Muscle layer of colon (tissue), 2 donors: ENCODE results near the gene CAPN5.
"Not testable (repeated sequence)": the region's sequence is repeated elsewhere in the genome, so short reads cannot be mapped to it uniquely, and the experiment has no call there.

Experiments
- H3K27ac ChIP-seq: one replicate; pipeline ENCODE4 v1.7.0; 2013; ENCODE audit warnings: low read depth, mild to moderate bottlenecking, low read length, moderate library complexity
- H3K27me3 ChIP-seq, 2 donors: one replicate each; pipeline ENCODE4 v1.7.0; 2013; ENCODE audit warnings: low read length in 2 of 2, mild to moderate bottlenecking in 2 of 2; ENCODE audit not compliant: insufficient read depth in 2 of 2, control insufficient read depth in 1 of 2
- H3K36me3 ChIP-seq: one replicate; pipeline ENCODE4 v1.7.0; 2013; ENCODE audit warnings: mild to moderate bottlenecking, low read length; ENCODE audit not compliant: insufficient read depth
- H3K4me1 ChIP-seq: one replicate; pipeline ENCODE4 v1.7.0; 2013; ENCODE audit warnings: mild to moderate bottlenecking, low read length; ENCODE audit not compliant: insufficient read depth
- H3K4me3 ChIP-seq, 2 donors: one replicate each; pipeline ENCODE4 v1.7.0; 2013; ENCODE audit warnings: low read length in 2 of 2, low read depth in 1 of 2, mild to moderate bottlenecking in 1 of 2, moderate library complexity in 1 of 2
- H3K9ac ChIP-seq: one replicate; pipeline ENCODE4 v1.7.0; 2013; ENCODE audit warnings: low read length
- H3K9me3 ChIP-seq: one replicate; pipeline ENCODE4 v1.7.0; 2013; ENCODE audit warnings: mild to moderate bottlenecking, low read length
- donor health status: abdominal sarcoma.
- donor health status: Adenocarcinoma of cecum.

The CAPN5 gene

DNA sequence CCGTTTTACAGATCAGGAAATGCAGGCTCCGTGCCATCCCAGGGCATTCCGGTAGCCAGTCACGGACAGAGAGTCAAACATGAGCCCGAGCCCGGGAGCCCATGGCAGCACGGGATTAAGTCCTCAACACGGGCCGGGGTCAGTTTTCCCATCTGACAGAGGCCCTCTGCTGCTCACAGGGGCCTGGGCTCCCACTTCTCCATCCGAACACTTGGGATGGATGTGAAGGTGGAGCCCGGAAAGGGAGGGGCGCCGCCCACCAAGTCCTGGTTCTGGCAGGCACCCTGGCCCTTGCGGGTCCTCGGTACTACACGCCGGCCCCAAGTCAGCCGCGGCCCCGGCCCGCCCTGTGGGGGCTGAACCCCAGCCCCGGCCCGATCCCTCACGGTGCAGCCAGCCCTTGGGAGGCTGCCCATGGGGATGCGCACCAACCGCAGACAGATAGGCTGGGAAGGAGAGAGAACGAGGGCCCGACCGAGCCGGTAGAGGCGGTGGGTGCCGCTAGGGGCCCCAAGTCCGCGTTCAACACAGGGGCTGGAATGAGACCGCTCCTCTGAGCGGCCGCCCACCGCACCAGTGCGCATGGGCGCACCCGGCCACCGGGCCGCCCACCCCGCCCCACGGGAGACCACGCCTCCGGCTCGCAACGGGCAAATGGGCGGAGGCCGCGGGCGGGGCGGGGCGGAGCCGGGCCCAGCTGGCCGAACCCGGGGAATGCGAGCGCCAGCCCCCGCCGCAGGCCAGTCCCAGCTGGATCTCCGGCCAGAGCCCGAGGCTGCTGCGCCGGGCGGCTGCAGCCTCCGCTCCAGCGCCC is at the start of gene CAPN5:
Gene CAPN5, plus strand, starts transcription at position 743 of the 814 bp plus-strand sequence. CDS start 17,916 bp downstream, outside the sequence.
- H3K27me3 ChIP-seq, result no peaks in the 10 kb centered on the region
- H3K4me3 ChIP-seq, result peak within 1 kb of the TSS; percentile 79 to 92
- peak within 1 kb of the TSS; percentile 71 for H3K9ac ChIP-seq
- no peaks in the 10 kb centered on the region for H3K36me3 ChIP-seq
- peak within 1 kb of the TSS; percentile 89 for H3K27ac ChIP-seq
- no peaks in the 10 kb centered on the region for H3K9me3 ChIP-seq
- peaks cover 23% of the 10 kb centered on the region for H3K4me1 ChIP-seq

DNA sequence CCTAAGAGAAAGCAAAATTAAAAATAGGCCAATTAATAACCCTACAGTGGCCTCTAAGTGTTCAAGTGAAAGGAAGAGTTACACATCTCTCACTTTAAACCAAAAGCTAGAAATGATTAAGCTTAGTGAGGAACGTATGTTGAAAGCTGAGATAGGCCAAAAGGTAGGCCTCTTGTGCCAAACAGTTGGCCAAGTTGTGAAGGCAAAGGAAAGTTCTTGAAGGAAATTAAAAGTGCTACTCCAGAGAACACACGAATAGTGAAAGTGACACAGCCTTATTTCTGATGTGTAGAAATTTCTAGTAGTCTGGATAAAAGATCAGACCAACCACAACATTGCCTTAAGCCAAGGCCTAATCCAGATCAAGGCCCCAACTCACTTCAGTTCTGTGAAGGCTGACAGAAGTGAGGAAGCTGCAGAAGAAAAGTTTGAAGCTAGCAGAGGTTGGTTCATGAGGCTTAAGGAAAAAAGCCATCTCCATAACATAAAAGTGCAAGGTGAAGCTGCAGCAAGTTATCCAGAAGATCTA is 48.3 kb upstream of the CAPN5 start:
- not testable (repeated sequence) for H3K36me3 ChIP-seq, H3K4me1 ChIP-seq, H3K27me3 ChIP-seq, H3K9me3 ChIP-seq, H3K4me3 ChIP-seq, H3K27ac ChIP-seq, H3K9ac ChIP-seq

DNA sequence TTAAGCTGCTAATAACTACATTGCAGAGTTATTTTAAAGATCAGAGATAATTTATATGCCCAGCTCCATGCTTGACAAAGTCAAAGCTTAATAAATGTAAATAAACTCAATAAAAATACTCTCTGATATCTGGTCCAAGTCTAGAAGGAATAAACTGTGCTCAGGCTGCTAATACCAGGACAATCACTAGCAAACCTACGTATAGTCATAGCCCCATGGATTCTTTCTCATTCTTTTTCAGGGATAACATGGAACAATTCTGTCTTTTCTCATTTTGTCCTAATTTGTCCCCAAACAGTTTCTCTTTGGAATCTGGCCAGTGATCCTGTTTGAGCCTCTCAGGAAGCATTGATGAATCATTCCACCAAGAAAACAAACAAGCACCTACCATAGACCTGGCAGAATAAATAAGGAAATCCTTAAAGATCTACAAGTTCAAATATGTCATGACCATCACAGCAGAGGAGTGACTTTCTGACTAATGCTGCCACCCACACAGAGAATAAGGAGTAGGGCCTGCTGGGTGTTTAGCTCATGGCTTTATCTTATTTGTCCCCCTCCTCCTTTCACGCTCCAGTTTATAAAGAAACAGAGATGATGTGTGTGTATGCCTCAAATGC is 46.7 kb upstream of the CAPN5 start:
- no peak overlapping the region for H3K27ac ChIP-seq
- H3K9me3 ChIP-seq, result no peaks in the 10 kb centered on the region
- H3K36me3 ChIP-seq, result no peaks in the 10 kb centered on the region

DNA sequence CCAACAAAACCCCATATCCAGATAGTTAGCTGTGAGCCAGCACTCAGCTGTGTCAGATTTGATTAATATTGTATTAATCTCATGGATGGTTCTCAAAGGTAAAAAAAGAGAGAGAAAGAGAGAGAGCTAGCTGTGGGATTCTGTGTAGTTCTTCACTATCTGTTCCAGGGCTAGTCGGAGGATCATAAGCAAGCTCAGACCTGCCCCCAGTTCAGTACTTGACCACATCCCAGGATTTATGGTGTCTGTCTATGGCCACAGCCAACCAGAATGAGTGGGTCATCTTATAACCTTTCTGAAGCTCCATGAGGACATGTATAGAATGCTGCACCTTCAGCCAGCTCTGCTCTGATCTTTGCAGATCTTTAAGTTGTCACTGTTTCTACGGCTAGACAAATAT is 46.0 kb upstream of the CAPN5 start:
- no peaks in the 10 kb centered on the region for H3K36me3 ChIP-seq
- H3K27ac ChIP-seq, result no peak overlapping the region
- no peak overlapping the region for H3K4me3 ChIP-seq
- no peaks in the 10 kb centered on the region for H3K4me1 ChIP-seq
- no peak overlapping the region for H3K9ac ChIP-seq
- H3K27me3 ChIP-seq, result no peaks in the 10 kb centered on the region
- no peaks in the 10 kb centered on the region for H3K9me3 ChIP-seq

More for the DNA sequence above, 46.7 kb upstream of the CAPN5 start:
- H3K4me3 ChIP-seq, result no peak overlapping the region
- H3K27me3 ChIP-seq, result no peaks in the 10 kb centered on the region
- H3K4me1 ChIP-seq, result no peaks in the 10 kb centered on the region
- H3K9ac ChIP-seq, result no peak overlapping the region

DNA sequence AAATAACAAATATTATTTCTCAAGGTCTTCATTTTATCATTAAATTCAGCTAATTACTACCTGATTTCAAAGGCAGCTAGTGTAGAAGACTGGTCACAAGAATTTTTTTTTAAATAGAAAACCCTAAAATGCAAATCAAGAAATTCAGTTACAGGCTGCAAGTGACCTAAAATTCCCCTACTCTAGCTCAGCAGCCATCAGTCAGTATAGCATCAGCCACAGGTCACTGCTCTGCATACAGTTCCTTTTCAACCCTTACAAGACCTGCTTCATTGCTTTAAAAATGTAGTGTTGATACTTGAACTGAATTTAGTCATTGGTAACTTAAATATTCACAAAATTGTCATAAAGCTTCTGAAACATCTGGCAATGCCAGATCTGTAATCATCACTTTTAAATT is 42.0 kb upstream of the CAPN5 start:
- Histone ChIP-seq H3K27ac (no peak overlapping the region), H3K36me3 (no peaks in the 10 kb centered on the region), H3K4me1 (no peaks in the 10 kb centered on the region), H3K9me3 (no peaks in the 10 kb centered on the region), H3K9ac (no peak overlapping the region), H3K27me3 (peaks cover 0 to 6% of the 10 kb centered on the region in 2 donors), H3K4me3 (no peak overlapping the region)

DNA sequence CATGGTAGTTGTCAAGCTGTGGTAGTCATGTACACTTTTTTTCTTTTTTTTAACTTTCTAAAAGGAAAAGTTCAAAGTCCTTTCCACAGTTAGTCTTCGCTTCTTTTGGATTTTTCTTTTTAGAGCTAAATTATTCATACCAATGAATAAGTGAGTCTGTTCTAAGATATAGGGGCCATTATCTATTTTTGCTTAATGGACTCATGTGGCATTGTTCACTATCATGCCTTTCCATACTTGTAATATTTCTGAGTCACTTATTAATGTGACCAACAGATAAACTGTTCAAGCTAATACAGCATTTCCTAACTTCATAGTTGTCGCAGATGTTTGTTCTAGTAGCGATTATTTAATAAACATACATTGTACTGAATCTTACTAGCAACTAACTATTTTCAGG is 40.5 kb upstream of the CAPN5 start:
- Histone ChIP-seq H3K27me3 (peaks cover 8 to 16% of the 10 kb centered on the region in 2 donors), H3K9ac (no peak overlapping the region), H3K4me1 (no peaks in the 10 kb centered on the region), H3K36me3 (no peaks in the 10 kb centered on the region), H3K9me3 (no peaks in the 10 kb centered on the region), H3K27ac (no peak overlapping the region), H3K4me3 (no peak overlapping the region)

DNA sequence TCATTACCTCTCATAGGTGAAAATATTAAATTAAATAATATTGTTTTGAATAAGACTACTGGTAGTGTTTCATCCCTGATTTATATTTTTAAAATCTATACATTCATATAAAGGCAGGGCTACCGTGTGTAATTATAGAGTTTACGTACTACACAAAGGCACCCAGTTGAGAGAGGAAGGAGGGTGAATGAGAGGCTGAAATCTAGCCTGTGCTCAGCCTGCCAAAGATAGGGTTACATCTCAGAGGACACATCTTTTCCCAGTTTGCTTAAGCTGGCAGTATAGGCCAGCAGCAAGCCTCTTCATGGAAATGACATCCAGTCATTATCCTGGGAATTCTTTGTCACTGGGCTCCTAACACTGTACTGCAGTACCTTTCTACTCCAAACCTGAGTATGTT is 40.0 kb upstream of the CAPN5 start:
- Histone ChIP-seq H3K4me3 (no peak overlapping the region), H3K9me3 (no peaks in the 10 kb centered on the region), H3K36me3 (no peaks in the 10 kb centered on the region), H3K4me1 (no peaks in the 10 kb centered on the region), H3K27ac (no peak overlapping the region), H3K27me3 (peaks cover 11 to 16% of the 10 kb centered on the region in 2 donors), H3K9ac (no peak overlapping the region)

DNA sequence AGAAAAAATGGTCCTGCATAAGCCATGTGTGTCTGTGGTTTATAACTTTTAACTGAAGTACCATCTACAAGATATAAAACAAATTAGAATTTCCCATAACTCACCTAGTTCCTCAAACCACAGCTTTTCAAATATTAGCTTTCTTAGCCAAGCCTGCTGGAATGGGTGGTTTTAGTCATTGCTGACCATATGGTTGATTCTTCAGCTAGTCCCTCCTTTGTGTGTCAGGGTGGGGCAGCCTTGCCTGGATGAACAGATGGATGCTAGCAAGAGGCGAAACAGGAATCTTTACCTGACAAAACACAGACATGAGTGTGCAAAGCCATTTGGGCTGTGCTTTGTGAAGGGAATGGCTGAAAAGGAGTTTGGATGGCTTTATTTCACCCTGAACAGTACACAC is 39.5 kb upstream of the CAPN5 start:
- peaks cover 11 to 16% of the 10 kb centered on the region in 2 donors for H3K27me3 ChIP-seq
- no peak overlapping the region for H3K9ac ChIP-seq
- H3K27ac ChIP-seq, result no peak overlapping the region
- no peaks in the 10 kb centered on the region for H3K4me1 ChIP-seq
- no peaks in the 10 kb centered on the region for H3K9me3 ChIP-seq
- H3K4me3 ChIP-seq, result no peak overlapping the region
- no peaks in the 10 kb centered on the region for H3K36me3 ChIP-seq

DNA sequence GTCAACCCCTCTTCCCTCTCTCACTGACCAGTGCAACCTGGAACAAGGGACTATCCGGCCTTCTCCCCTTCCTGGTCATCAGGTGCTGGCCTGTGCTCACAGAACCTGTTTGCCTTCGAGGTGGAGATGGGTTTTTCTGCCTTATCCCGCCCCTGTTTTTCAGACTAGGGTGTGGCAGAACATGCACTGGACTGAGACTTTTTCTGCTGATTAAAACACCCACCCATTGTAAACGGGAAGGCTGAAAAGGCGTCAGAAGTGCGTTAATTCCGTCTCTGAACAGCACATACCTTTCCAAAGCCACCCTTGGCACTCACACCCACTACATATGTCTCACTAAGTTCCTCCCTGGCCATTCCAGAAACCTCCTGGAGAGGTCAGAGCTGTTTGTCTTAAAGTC is 36.9 kb upstream of the CAPN5 start:
- no peak overlapping the region for H3K9ac ChIP-seq
- H3K4me1 ChIP-seq, result no peaks in the 10 kb centered on the region
- no peak overlapping the region for H3K27ac ChIP-seq
- peaks cover 11 to 16% of the 10 kb centered on the region in 2 donors for H3K27me3 ChIP-seq
- no peak overlapping the region for H3K4me3 ChIP-seq
- no peaks in the 10 kb centered on the region for H3K9me3 ChIP-seq
- H3K36me3 ChIP-seq, result no peaks in the 10 kb centered on the region

DNA sequence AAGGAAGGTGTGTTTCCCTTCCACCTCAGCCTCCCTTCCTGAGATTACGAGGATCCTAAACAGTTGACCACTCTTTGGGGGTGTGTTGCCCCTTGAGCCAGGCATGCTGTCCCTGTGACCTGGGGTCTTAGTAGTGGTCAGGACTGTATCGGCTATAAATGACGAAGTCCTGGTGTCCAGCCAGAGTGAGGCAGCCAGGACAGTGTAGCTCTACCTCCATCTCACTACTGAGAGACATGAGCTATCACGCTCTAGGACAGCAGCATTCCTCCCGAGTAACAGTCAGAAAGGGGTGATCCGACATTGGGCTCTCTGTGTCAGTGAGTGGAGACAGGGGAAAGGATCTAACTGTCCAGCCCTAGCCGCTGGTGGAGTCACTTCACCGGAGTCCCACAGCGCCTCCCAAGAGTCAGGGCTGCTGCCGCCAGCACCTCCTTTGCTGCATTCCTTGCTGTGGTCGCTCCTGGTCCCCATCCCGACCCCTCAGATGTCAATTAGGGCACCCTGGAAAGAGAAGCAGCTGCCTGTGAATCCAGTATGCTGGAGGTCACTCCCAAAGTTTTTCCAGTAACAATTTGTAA is 35.8 kb upstream of the CAPN5 start:
- no peak overlapping the region for H3K27ac ChIP-seq
- no peaks in the 10 kb centered on the region for H3K4me1 ChIP-seq
- no peak overlapping the region for H3K4me3 ChIP-seq
- H3K9ac ChIP-seq, result no peak overlapping the region
- H3K27me3 ChIP-seq, result peaks cover 11 to 16% of the 10 kb centered on the region in 2 donors
- no peaks in the 10 kb centered on the region for H3K9me3 ChIP-seq
- H3K36me3 ChIP-seq, result no peaks in the 10 kb centered on the region

DNA sequence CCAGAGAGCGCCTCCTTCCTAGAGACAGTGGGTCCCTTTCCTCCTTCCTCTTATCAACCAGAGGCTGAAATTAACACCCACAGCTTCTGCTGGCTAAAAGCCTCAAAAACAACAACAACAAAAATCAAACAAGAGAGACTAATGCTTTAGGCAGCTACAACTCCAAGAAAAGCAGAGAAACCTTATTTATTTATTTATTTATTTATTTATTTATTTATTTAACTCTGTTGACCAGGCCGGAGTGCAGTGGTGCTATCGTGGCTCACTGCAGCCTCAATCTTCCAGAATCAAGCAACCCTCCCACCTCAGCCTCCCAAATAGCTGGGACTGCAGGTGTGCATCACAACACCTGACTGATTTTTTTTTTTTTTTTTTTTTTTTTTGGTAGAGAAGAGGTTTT is 35.2 kb upstream of the CAPN5 start:
- Histone ChIP-seq H3K27ac (no peak overlapping the region), H3K9me3 (no peaks in the 10 kb centered on the region), H3K9ac (no peak overlapping the region), H3K4me3 (no peak overlapping the region), H3K27me3 (peaks cover 11 to 16% of the 10 kb centered on the region in 2 donors), H3K4me1 (no peaks in the 10 kb centered on the region), H3K36me3 (no peaks in the 10 kb centered on the region)
